Esophagus squamous epithelium (tissue), 5 donors: ENCODE measurements around the gene PGLYRP1. TPM values are rescaled to one million over a fixed set of nuclear protein-coding genes. Genes with fewer than 3 reads are reported as not detected.

Experiments
- DNase-seq: peaks from one replicate; lab custom pipeline; 2025; lab: John Stamatoyannopoulos, UW
- H3K27ac ChIP-seq, 4 donors: fragments of 200-600 bp; sonication (generic); one replicate each; pipeline ENCODE4 v1.5.1; 2016 to 2019; ENCODE audit warnings: mild to moderate bottlenecking in 1 of 4
- H3K27me3 ChIP-seq, 4 donors: fragments of 200-600 bp; sonication (generic); 1 replicate in 3 of 4; 2 replicates in 1 of 4; pipeline versions ENCODE4 v1.5.1 to v1.6.0; 2017 to 2021; ENCODE audit warnings: antibody characterized with exemption in 1 of 4
- H3K36me3 ChIP-seq, 3 donors: fragments of 200-600 bp; sonication (generic); one replicate each; pipeline ENCODE4 v1.5.1; 2016 to 2019
- H3K4me1 ChIP-seq, 3 donors: fragments of 200-600 bp; sonication (generic); one replicate each; pipeline ENCODE4 v1.5.1; 2017 to 2019
- H3K4me3 ChIP-seq, 4 donors: fragments of 200-600 bp; sonication (generic); 1 replicate in 3 of 4; 2 replicates in 1 of 4; pipeline ENCODE4 v1.5.1; 2016 to 2019; ENCODE audit warnings: mild to moderate bottlenecking in 2 of 4, moderate library complexity in 1 of 4
- H3K9me3 ChIP-seq, 3 donors: fragments of 200-600 bp; sonication (generic); one replicate each; pipeline ENCODE4 v1.5.1; 2016 to 2019
- POLR2A ChIP-seq, 4 donors: fragments of 450-650 bp; IDR thresholded peaks; one replicate each; pipeline ENCODE4 v1.6.1; 2017; ENCODE audit warnings: antibody characterized with exemption in 4 of 4, mild to moderate bottlenecking in 4 of 4, moderate library complexity in 3 of 4
- WGBS, 2 donors: methylation state at CpG; one replicate each; pipeline ENCODE4 v1.1.5; 2018; 5-methylcytosine and 5-hydroxymethylcytosine counted together
- intact Hi-C: fragments of 100-400 bp; cut with DNase I; formaldehyde crosslinking; loops from one replicate; pipeline ENCODE4 v1.15.0; 2022
- small RNA-seq, 4 donors: library from RNA; depleted of rRNA; stranded (forward); fragments of <200 nt; gene quantifications; one replicate each; pipeline ENCODE3, GENCODE V24; 2016
- total RNA-seq, 4 donors: library from RNA; depleted of rRNA; stranded (reverse); fragments of >200 nt; gene quantifications; one replicate each; pipeline ENCODE4 v1.1.0, GENCODE V29; 2016
- TF ChIP-seq, protein P1 (sequence below), 6 experiments: fragments of 450-650 bp in 4 of 6; fragments of 200-600 bp in 2 of 6; sonication (generic) in 2 of 6; IDR thresholded peaks; one replicate each; pipeline ENCODE4 v1.5.1; 2016 to 2019; ENCODE audit warnings: antibody characterized with exemption in 6 of 6, mild to moderate bottlenecking in 4 of 6, moderate library complexity in 4 of 6
- donor health status: DM: yes; HTN: yes; CAD: no.

The PGLYRP1 gene
- total RNA-seq, 4 donors from 2014 or later = not detected

DNA sequence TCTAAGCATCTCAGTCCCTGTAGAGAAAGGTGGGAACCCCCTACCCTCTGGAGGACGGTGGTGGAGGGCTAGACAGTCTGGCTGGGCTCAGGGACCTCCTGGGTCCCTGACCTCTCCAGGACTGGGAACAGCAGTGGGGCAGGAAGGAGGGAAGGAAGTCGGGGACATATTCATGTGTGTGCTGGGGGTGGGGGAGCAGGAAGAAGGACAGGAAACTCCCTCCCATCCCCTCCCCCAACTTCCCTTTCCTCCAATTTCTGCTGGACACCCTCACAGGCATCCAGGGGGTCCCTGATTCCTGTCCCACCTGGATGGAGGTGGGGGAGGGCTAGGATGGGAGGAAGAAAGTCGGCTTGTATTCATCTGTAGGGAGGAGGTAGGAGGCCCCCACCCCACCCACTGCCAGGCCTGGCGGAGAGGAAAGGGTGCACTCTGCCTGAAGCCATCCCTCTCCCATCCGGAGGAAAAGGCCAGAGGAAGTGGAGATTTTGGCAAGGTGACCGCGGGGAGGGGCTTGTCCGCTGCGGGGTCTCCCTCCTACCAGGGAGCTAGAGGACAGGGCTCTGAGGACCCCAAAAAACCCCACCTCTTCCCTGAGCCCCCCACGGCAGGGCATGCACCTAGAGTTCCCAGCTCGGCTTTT is 51.5 kb downstream of the PGLYRP1 start:
- peaks cover 0 to 28% (median 4%) of the 10 kb centered on the region in 3 donors for H3K4me1 ChIP-seq
- 9 to 20% methylated on average over 4 to 6 of the region's 11 CpGs for WGBS, 2 donors
- intact Hi-C loops = no loop called here
- H3K4me3 ChIP-seq = peak overlapping the region in 3 of 4 donors; percentile 2 to 64 (median 46)
- no peak for TF ChIP-seq POLR2A (IDR thresholded peaks at IDR 0.05)
- TF ChIP-seq, protein P1, sequence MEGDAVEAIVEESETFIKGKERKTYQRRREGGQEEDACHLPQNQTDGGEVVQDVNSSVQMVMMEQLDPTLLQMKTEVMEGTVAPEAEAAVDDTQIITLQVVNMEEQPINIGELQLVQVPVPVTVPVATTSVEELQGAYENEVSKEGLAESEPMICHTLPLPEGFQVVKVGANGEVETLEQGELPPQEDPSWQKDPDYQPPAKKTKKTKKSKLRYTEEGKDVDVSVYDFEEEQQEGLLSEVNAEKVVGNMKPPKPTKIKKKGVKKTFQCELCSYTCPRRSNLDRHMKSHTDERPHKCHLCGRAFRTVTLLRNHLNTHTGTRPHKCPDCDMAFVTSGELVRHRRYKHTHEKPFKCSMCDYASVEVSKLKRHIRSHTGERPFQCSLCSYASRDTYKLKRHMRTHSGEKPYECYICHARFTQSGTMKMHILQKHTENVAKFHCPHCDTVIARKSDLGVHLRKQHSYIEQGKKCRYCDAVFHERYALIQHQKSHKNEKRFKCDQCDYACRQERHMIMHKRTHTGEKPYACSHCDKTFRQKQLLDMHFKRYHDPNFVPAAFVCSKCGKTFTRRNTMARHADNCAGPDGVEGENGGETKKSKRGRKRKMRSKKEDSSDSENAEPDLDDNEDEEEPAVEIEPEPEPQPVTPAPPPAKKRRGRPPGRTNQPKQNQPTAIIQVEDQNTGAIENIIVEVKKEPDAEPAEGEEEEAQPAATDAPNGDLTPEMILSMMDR (IDR thresholded peaks at IDR 0.05) = no peak
- no peaks in the 10 kb centered on the region for H3K36me3 ChIP-seq
- H3K27me3 ChIP-seq = peaks cover 0 to 97% (median 7%) of the 10 kb centered on the region in 4 donors
- no peaks in the 10 kb centered on the region for H3K9me3 ChIP-seq
- no peak for DNase-seq
- peak overlapping the region in 2 of 4 donors; percentile 64 to 75 for H3K27ac ChIP-seq

DNA sequence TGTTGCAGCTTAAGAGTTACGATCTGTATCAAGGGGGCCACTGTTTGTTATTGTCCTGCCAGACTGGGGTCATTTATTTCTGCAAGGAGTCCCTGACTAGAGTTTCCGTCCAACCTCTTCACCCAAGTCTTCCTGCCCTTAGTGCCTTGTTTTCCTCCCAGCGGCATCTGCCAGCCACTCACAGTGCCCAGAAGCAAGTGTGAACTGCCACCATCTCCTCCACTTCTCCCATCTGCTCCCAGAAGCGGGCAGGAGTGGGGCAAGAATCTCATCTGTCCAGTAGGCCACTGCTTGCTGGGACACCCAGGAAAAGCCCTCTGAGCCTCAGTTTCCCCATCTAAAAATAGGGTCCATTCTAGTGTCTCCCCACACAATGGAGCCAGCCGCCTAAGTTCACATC is 53.2 kb downstream of the PGLYRP1 start:
- DNase-seq = no peak
- H3K27me3 ChIP-seq = peaks cover 0 to 94% (median 7%) of the 10 kb centered on the region in 4 donors
- H3K27ac ChIP-seq = no peak overlapping the region
- no peaks in the 10 kb centered on the region for H3K36me3 ChIP-seq
- no peak overlapping the region for H3K4me3 ChIP-seq
- 59 to 64% methylated on average over 4 to 5 of the region's 5 CpGs for WGBS, 2 donors
- H3K4me1 ChIP-seq = peaks cover 0 to 28% (median 4%) of the 10 kb centered on the region in 3 donors
- intact Hi-C loops = no loop called here
- TF ChIP-seq, protein P1 (IDR thresholded peaks at IDR 0.05) = no peak
- no peak for TF ChIP-seq POLR2A (IDR thresholded peaks at IDR 0.05)
- H3K9me3 ChIP-seq = no peaks in the 10 kb centered on the region

Small RNA genes within 50 kb of the gene (small RNA-seq; reads per million reads assigned to genes)
- gene MIR769 = 61.3 to 111 (median 86.2) reads per million in 4 donors

Other genes starting within 250 kb of the PGLYRP1 start
- gene DMPK, start 240.6 kb downstream of the PGLYRP1 start, total RNA-seq = 10 to 100 TPM; 15.8 to 36.6 (median 17.2) TPM
- 10 to 100 TPM in 3 of 4 donors, 1 to 10 TPM in 1; 9.1 to 32.2 (median 23.5) TPM for gene DMWD, start 230.2 kb downstream of the PGLYRP1 start, total RNA-seq
- gene RSPH6A, start 207.7 kb downstream of the PGLYRP1 start, total RNA-seq = under 1 TPM in 1 of 4 donors, not detected in 3; 0.19 TPM
- gene SYMPK, start 159.9 kb downstream of the PGLYRP1 start, total RNA-seq = 10 to 100 TPM; 28.4 to 36.6 (median 31.6) TPM
- gene FOXA3, start 158.7 kb downstream of the PGLYRP1 start, total RNA-seq = under 1 TPM in 1 of 4 donors, not detected in 3; 0.18 TPM
- gene IRF2BP1, start 136.9 kb downstream of the PGLYRP1 start, total RNA-seq = 10 to 100 TPM; 14.6 to 22.4 (median 20.0) TPM
- gene MYPOP, start 120.4 kb downstream of the PGLYRP1 start, total RNA-seq = 1 to 10 TPM; 2.3 to 5.7 (median 4.2) TPM
- not detected for gene NANOS2, start 108.3 kb downstream of the PGLYRP1 start, total RNA-seq
- 1 to 10 TPM in 1 of 4 donors, under 1 TPM in 2, not detected in 1; 0.40 to 2.1 (median 0.44) TPM for gene NOVA2, start 49.2 kb downstream of the PGLYRP1 start, total RNA-seq
- 1 to 10 TPM; 5.9 to 9.5 (median 7.4) TPM for gene CCDC61, start 27.6 kb downstream of the PGLYRP1 start, total RNA-seq
- gene IGFL4, start 17.9 kb upstream of the PGLYRP1 start, total RNA-seq = not detected
- gene IGFL3, start 101.6 kb upstream of the PGLYRP1 start, total RNA-seq = not detected
- gene IGFL2, start 125.2 kb upstream of the PGLYRP1 start, total RNA-seq = not detected
- 10 to 100 TPM in 3 of 4 donors, 1 to 10 TPM in 1; 2.9 to 46.0 (median 22.0) TPM for gene IGFL1, start 206.7 kb upstream of the PGLYRP1 start, total RNA-seq